Right lung (tissue), 5 donors: ENCODE results near the gene EIF1. TPM values are rescaled to one million over a fixed set of nuclear protein-coding genes. Genes with fewer than 3 reads are reported as not detected.

ENCODE experiments used
- DNase-seq, 2 donors: peaks; one replicate each; pipeline ENCODE4 v3.0.0-alpha.2; 2013
- polyA plus RNA-seq, 5 donors: library from polyadenylated mRNA; unstranded; fragments of 120-200 nt; gene quantifications; one replicate each; pipeline versions ENCODE4 v1.2.1 to v1.2.3, GENCODE V29; 2013; ENCODE audit warnings: inconsistent platforms in 1 of 5, low replicate concordance in 1 of 5; ENCODE audit not compliant: insufficient read length in 5 of 5, insufficient read depth in 1 of 5

The EIF1 gene
- polyA plus RNA-seq, 5 donors, result 648 to 772 (median 688) TPM

DNA sequence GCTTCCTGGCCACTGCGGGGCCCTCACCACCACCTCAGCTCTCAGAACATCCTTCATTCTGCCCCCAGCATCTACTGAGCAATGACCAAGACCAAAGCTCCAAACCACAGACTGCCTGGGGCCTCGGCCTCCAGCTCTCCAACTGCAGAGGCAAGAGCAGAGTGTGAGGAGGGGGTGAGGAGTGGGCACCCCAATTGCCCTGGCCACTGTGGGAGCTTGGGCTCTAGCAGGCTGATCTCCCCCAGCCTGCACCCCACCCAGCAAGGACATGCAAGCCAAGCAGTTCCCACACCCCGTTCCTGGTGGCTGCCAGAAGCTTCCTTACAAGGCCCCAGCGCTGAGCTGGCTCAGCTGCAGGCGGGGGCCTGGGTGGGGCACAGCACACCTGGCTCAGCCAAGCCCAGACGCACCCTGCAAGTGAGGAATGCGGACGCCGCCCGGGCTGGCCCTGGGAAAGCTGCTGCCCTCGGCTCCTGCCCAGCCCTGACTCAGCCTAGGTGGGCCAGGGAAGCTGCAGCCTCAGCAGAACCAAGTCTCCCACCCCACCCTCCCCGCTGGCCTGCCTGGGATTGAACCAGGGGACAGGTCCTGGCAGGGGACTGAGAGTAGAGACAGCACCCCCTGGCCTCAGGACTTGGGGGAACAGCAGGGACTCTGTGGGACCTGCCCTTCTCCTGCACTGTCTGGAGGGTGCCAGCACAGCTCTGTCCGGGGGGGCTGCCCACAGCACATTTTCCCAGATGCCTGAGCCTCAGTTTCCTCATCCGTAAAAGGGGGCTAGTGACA is 34.6 kb upstream of the EIF1 start:
- DNase-seq, result peak in 1 of 2 donors; percentile 47

DNA sequence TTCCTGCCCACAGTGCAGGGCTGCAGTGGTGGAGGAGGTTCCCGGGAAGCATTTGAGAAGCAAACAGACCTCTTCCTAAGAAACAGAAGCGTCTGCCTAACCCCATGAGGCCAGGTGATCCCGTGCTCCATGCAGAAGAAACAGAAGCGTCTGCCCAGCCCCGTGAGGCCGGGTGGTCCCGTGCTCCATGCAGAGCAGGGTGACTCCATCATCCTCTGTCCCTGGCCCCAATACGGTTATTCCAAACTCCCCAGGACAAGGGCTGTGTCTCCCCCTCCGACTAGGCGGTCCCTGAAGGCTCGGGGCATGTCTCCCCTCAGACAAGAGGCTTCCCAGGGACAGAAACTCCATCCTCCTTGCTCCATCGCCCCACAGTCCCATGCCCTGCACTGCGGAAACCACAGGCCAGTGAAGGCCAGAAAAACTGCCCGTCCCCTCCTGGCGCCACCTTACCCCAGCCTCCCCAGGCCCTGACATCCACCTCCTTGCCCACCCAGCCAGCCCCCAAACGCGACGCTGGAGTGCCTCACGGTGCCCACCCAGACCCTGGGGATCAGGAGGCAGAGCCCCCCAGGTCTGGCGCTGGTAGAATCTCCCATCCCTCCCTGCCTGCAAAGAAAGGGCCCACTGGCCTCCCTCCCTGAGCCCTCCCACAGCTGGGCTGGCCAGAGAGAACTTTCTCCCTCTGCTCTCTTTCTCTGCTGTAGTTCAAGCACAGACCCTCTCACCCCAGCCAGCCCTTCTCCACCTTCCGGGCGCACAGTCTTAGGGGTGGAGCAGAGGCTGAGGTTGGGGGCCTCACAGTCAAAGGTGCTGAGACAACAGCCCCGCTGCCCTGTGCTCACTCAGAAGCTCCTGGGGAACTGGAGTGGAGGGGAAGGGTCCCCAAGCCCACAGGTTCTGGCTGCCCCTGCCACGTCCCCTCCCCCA is 33.7 kb upstream of the EIF1 start:
- DNase-seq, result no peak

DNA sequence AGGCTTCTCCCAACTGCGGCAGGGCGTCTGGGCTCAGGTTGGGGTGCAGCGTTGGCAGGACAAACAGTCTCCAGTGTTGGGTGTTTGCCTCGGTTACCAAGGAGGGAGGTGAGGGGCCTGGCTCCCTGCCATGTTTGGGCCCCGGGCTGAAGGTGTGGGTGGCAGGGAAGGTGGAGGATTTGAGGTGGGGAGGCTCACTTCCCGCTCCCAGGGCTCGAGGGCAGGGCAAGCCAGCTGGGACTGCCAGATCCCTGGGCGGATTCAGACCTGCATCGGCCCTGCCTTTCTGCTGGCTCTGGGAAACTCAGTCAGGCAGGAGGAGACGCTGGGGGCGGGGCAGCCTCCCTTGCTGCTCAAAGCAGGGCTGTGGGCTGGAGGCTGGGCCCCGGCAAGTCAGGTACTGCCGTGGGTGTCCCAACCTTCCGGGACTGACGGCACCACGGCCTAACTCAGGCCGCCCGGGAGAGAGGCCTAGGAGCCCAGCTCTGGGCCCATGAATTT is 33.0 kb upstream of the EIF1 start:
- DNase-seq, result peak; percentile 69 to 71

DNA sequence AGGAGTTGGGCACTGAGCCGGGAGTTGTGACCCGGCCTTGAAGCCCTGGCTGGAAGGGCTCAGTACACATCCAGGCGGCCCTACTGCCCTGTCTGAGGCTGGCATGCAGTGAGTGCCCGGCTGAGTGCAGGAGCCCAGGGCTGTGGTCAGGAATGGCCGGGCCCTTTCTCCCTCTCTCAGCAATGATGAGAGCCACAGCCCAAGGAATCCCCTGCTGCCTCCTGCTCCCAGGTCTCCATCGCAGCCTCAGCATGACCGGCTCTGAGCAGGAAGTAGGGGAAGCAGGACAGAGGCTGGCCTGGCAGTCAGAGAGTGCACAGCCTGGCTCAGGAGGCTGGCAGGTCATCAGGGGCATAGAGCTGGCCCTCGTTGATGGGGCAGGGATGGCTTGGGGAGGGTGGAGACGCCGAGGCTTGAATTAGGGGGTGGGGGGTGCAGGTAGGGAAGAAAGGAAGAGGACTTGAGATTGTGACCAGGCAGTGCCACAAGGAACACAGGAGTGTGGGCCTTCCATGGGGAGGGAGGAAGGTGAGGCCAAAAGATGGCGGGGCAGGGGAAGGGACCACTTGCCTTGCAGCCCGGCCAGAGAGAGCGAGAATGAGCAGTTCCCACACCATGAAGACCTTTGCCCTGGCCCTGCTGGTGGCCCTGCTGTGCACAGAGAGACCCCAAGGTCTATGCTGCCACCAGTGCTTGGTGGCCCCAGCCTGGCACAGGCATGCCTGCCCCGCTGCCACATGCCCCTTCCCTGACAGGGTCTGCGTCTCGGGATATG is 32.2 kb upstream of the EIF1 start:
- no peak for DNase-seq

DNA sequence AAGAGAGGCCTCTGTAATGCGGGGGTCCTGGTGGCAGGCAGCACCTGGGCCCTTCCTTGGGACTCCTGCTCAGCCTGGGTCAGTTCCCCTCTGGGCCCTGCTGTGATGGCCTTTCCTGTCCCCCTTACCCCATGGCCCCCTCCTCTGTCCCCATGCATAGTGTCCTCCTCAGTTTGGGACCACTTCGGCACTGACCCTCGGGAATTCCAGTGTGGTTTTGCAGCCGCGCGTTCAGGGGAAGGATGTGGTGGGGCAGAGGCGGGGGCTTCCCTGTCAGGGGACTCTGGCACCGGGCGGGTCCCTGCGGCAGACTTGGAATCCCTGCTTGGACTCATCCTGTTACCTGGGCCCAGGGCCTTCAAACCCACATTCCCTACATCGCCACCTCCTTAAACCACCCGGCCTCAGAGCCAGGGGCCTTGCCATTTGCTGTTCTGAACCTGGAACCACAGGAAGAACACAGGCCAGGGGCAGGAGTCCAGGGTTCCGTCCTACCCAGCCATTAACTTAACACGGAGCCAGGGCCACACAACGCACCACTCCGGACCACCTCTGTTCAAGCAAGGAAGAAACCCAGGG is 31.4 kb upstream of the EIF1 start:
- no peak for DNase-seq

DNA sequence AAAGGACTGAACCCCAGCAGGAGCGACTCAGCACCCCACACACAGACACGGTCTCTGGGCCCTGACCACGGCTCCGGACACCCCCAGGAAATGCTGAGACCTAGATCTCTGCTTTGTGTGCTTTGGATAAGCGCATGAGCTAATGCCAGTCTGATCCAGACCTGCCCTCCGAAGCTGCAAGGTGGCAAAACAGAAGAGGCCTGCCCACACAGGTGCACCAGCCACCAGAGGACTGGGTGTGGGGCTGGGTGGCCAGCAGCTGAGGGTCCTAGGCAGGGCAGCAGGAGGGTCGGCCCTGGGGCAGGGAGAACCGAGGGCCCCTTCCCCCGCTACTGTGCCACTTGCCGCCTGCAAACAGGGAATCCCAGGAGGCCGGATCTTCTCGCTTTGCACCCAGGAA is 30.7 kb upstream of the EIF1 start:
- no peak for DNase-seq

DNA sequence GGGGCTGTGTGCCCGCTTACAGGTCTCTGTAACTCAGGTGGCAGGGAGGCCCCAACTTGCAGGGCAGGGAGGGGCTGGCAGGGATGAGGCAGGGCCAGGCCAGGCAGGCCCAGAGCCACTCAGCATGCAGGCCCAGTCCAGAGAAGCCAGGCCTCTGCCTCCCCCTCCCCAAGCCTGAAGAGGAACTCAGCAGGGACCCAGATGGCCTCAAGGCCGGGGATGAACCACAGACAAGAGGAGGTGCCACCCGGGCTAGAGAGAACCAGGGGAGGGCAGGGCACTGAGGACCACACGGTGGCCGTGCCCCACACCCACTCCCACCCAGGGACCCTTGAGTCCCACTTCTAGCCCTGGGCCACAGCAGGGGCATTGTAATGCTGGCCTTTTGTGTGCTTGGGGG is 29.8 kb upstream of the EIF1 start:
- no peak for DNase-seq

DNA sequence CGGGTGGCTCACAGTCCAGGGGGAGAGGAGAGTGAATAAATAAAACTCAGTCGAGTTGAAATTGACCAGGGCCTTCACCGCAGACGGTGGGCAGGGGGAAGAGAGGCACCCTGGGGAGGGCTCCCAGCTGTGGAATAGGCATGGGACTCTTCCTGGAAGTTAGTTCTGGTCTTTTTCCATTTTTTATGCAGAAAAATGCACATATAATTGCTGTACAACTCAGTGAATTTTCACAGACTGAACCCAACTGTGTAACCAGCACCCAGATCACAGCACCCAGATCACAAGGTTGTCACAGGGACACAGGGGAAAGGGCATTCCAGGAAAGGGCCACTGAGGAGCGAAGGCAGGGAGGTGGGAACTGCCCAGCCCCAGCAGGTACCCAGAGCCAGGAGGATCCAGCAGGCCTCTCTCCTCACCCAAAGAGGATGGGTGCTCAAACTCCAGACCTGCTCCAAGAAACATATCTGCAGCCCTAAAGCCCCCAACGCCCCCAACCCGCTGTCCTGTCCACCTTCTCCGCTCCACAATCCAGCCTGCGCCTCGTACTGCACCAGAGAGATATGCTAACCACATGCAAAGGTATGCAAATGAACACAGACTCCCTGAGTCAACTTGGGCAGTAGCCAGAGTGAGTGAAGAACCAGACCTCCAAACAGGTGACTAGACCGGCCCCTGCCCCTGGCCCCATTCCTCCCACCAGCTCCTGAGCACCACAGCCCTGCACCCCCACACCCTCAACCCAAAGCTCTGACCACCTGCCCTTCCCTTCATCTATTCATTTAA is 29.1 kb upstream of the EIF1 start:
- DNase-seq, result no peak

DNA sequence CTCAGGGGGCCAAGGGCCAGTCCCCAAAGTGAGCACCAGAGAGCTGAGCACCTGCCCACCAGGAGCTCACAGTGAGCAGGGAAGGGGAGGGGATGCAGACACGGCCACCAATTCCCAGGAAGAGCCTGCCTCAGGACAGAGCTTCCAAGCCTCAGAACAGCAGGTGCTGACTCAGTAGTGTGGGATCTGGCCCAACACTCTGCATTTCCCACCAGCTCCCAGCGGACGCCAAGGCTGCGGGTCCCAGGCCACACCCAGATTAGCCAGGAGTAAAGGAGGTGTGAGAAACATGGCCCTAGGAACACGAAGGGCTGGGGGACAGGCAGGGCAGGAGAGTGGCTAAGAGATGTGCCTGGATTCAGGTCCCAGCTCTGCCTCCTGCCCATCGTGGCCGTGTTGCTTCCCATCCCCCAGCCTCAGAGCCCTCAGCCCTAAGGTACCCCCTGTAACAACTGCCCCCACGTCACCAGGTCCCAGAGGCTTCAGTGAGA is 28.4 kb upstream of the EIF1 start:
- no peak for DNase-seq

DNA sequence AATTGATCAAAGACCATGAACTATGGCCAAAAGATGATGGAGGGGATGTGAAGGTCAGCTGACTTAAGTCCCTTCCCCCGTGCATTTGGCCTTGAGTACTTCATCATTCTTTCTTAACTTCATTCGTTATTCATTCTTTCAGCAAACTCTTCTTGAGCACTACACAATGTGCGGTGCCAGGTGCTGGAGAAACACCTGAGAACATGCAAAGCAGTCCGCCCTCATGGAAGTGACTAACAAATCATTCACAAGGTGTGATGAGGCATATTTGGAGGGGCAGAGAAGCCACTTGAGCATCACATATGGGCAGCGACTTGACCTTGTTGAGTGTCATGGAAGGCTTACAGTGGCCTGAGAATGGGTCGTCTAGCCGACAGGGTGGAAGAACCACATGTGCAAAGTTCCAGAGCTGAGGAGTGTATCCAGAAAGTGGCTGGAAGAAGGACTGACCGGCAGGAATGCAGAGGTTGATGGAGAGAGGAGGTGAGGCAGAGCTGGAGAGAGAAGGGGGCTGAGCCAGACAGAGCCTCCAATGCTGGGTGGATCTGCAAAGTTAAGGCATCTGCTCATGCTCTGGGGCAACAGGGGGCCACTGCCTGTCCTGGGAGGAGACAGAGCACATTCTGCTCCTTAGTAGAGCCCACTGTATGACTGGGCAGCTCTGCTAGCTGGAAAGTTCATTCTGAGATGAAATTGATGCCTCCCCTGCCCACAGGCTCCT is 25.1 kb upstream of the EIF1 start:
- DNase-seq, result no peak

DNA sequence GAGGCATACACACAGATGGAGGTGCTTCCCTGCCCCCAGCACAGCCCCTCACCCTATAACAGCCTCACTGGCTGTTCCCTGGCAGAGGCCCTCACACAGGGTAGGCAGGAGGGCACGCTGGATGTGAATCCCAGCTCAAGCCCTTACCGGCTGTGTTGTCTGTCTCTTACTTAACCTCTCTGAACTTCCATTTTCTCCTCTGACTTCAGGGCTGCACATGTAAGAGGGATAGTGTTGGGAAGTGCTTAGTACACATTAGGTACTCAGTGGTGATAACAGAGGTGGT is 24.6 kb upstream of the EIF1 start:
- DNase-seq, result no peak

DNA sequence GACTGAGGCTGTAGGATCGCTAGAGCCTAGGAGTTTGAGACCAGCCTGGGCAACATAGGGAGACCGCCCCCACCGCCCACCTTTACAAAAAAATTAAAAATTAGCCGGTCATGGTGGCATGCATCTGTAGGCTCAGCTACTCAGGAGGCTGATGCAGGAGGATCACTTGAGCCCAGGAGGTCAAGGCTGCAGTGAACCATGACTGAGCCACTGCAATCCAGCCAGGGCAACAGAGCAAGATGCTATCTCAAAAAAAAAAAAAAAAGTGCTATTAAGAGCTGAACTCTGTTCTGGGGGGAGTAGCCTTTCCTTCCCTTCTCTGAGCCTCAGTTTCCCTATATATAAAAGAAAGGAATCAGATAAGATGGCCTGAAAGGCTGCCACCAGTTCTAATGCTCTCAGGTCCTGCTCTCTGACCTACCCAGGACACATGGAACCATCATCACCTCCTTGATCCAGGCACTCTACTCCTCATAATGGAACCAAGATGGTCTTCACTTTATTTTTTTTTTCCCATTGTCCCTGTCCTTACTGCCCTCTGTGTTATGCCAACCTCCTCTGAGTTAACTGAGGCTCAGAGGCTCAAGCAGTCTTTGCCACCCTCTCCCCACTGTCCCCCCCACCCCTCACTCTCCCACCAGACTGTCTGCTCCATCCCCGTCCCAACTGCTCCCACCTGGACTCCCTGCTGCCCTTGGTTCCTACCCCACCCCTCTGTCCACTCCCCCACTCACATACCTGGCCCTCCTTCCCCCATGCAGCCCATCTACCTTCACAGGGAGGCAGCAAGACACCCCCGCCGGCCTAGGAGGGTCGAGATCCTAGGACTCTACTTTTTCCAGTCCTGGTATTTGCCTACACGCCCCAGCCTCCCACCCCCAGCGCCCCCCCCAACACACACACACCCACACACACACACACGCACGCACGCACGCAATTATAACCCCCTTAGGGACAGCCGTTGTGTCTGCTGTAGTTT is 23.8 kb upstream of the EIF1 start:
- no peak for DNase-seq

DNA sequence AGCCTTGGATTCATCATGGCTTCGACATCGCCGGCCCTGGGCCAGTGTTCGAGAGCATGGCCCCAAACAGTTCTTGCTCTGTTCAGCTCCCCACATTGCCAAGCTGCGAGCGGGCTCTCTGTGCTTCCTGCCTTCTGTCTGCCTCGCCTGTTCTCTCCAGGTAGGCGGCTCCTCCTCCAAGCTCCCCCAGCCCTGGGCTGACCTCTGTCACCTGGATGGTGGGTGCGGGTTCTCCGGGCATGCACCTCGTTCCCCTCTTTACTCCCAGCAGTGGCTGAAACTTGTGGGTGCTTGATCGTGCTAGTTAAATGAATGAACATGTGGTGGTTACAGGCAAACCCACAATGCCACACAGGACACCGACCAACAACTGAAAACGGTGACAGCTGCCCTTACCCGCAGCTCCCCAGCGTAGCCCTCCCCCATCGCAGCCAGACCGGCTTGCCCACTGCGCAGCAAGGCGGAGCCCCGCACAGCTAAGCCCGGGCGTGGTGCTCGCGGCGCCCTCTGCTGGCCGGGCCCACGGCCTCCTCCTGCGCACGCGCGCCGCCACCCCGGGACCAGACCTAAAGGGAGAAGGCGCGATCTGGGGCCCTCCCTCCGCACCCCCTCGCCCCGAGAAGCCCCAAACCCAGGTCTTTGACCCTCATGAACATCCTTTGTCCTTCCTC is 23.0 kb upstream of the EIF1 start:
- DNase-seq, result peak; percentile 83

DNA sequence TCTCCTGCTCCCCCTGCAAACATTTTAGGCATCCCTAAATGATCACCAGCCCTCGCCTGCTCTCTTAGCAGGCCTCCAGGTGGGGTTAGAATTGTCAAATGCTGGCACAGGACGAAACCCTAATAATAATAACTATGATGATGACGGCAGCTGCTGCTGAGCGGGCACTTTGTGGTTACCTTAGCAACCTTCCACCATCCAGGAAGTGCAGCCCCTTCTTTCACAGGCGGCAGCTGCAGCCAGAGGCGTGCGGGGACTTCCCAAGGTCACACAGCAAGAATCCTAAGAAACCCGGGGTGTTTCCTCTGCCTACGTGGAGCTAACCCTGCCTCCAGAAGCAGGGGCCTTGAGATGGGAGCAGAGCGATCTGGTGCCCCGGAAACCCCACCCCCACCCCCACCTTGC is 22.4 kb upstream of the EIF1 start:
- no peak for DNase-seq

DNA sequence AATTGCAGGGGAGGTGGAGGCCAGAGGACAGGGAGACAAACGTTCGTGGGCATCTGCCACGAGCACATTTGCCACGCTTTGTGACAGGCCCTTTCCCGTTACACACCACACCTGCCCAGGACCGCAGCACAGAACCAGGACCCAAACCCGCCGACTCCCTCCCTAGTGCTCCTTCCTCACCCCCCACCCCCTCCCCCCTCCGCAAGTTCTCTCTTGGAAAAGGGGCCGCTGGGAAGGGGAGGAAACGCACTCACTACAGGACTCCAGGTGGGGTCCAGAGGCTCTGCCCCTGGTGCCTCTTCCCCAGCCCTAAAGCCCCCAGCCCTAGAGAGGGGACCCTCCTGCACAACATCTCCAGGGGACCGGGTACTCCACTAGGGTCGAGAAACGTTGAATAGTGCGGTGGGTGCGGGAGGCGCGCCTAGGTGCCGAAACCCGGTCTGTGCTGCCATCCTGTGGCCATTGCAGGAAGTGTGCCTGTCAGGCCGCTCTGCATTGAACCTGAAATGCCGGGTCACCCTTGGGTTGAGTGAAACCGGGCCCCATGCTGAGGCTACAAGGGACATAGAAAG is 21.9 kb upstream of the EIF1 start:
- peak in 1 of 2 donors; percentile 71 for DNase-seq

DNA sequence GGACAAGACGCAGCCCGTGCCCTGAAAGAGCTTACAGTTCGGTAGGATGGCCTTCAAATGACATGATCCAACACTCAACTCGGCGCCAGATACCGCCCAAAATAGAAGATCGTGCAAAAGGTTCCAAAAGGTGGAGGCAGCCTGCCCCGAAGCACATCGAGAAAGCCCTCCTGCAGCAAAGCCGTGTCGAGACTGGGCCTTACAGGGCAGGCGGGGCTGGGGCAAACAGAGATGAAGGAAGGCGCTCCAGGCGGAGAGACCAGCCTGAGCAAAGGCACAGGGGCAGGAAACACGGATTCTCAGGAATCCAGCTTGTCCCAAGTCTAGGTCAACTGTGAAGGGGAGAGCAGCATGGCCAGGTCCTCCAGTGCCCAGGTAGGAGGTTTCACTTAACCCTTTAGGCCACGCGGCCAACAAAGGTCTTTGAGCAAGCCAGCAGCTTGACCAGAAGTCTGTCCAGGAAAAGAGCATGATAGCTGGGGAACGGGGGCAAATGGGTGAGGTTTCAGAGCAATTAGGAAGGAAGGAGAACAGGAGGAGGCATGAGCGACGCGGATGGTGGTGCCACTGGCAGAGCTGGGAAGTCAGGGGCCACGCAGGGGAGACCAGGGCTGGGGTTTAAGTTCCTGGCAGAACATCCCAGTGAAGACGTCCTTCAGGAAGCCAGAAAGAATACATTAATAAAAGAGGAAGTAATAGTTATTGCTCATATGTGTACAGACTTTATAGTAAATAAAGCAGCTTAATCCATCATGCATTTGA is 21.2 kb upstream of the EIF1 start:
- no peak for DNase-seq

DNA sequence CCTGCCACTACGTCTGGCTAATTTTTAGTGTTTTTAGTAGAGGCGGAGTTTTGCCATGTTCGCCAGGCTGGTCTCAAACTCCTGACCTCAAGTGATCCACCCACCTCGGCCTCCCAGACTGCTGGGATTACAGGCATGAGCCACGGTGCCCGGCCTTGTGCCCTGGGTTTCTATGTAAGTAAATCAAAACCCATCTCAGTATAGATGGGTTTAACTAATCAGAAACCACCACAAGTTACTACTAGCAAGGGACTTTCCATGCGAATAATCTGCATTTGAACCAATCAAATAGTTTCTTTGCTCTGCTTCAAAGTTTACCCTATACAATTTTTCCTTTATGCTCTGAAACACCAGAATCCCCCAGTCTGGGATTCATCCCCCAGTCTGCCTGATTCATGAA is 16.5 kb upstream of the EIF1 start:
- no peak for DNase-seq
